H1 (cell line): ENCODE results near the gene MAP7. TPM values are rescaled to one million over a fixed set of nuclear protein-coding genes. Genes with fewer than 3 reads are reported as not detected.

ENCODE experiments used
- CTCF ChIA-PET: fragments of 300-600 bp; sonication (Branson Sonifier 250); formaldehyde crosslinking; loops from one replicate; lab custom pipeline; 2021; ENCODE audit not compliant: partially characterized antibody; lab: Charles Lee
- POLR2A ChIA-PET: fragments of 300-600 bp; sonication (Branson Sonifier 250); formaldehyde crosslinking; loops from one replicate; lab custom pipeline; 2021; ENCODE audit warnings: inconsistent platforms; ENCODE audit not compliant: partially characterized antibody; lab: Charles Lee
- DNase-seq, 2 experiments: peaks; one replicate each; pipeline versions ENCODE4 v3.0.0 to v3.0.0-alpha.2; 2010 to 2022; ENCODE audit warnings: low spot score in 2 of 2, low read depth in 1 of 2, mixed read lengths in 1 of 2
- FAIRE-seq: peaks from 2 replicates; lab custom pipeline; 2011; peaks lifted over from hg19 to GRCh38; lab: Jason Lieb, UNC
- H2AFZ ChIP-seq: 2 replicates; pipeline ENCODE4 v1.8.1; 2012; ENCODE audit warnings: low read length, inconsistent platforms
- H2AK5ac ChIP-seq: 2 replicates; pipeline ENCODE4 v1.6.1; 2013; ENCODE audit warnings: low read depth, low read length
- H2BK120ac ChIP-seq: replicated peaks from 2 replicates; pipeline ENCODE3; 2013; ENCODE audit warnings: low read depth, low read length, inconsistent platforms
- H2BK12ac ChIP-seq: 2 replicates; pipeline ENCODE4 v1.6.1; 2013; ENCODE audit warnings: low read depth, low read length
- H2BK15ac ChIP-seq: 2 replicates; pipeline ENCODE4 v1.6.1; 2013; ENCODE audit warnings: low read length
- H2BK20ac ChIP-seq: 2 replicates; pipeline ENCODE4 v1.6.1; 2013; ENCODE audit warnings: low read length
- H2BK5ac ChIP-seq: 2 replicates; pipeline ENCODE4 v1.6.1; 2013; ENCODE audit warnings: low read depth, low read length
- H3K14ac ChIP-seq: 2 replicates; pipeline ENCODE4 v1.6.1; 2013; ENCODE audit warnings: inconsistent platforms; ENCODE audit not compliant: insufficient read length
- H3K18ac ChIP-seq: 2 replicates; pipeline ENCODE4 v1.6.1; 2013; ENCODE audit warnings: low read length; ENCODE audit errors: extremely low read depth
- H3K23ac ChIP-seq: 2 replicates; pipeline ENCODE4 v1.6.1; 2013; ENCODE audit warnings: inconsistent platforms; ENCODE audit not compliant: insufficient read length
- H3K23me2 ChIP-seq: 2 replicates; pipeline ENCODE4 v1.6.1; 2013; ENCODE audit warnings: low read depth, low read length
- H3K27ac ChIP-seq: 2 replicates; pipeline ENCODE4 v1.6.1; 2011; ENCODE audit warnings: low read depth, low read length, inconsistent platforms
- H3K27me3 ChIP-seq, 4 experiments: replicated peaks in 1 of 4; 1 replicate in 1 of 4; 2 replicates in 3 of 4; pipeline versions ENCODE4 v1.6.1 to v1.8.1; 2011 to 2013; ENCODE audit warnings: low read length in 3 of 4, mild to moderate bottlenecking in 3 of 4, inconsistent platforms in 2 of 4, mixed read lengths in 2 of 4, moderate library complexity in 1 of 4; ENCODE audit not compliant: control insufficient read depth in 3 of 4, insufficient read depth in 3 of 4; ENCODE audit errors: extremely low read depth in 1 of 4
- H3K36me3 ChIP-seq, 4 experiments: 2 replicates each; pipeline versions ENCODE4 v1.6.1 to v1.8.1; 2011 to 2013; ENCODE audit warnings: mild to moderate bottlenecking in 4 of 4, low read length in 3 of 4, moderate library complexity in 2 of 4, control low read depth in 1 of 4, inconsistent platforms in 1 of 4; ENCODE audit not compliant: insufficient read depth in 4 of 4, control insufficient read depth in 2 of 4
- H3K4ac ChIP-seq: replicated peaks from 2 replicates; pipeline ENCODE3; 2013; ENCODE audit warnings: low read length, low read depth, mixed read lengths, inconsistent platforms; ENCODE audit not compliant: insufficient read length
- H3K4me1 ChIP-seq, 4 experiments: replicated peaks in 1 of 4; 1 replicate in 1 of 4; 2 replicates in 3 of 4; pipeline versions ENCODE4 v1.6.1 to v1.8.1; 2011 to 2013; ENCODE audit warnings: low read length in 3 of 4, inconsistent platforms in 2 of 4, mixed read lengths in 1 of 4; ENCODE audit not compliant: insufficient read depth in 4 of 4, control insufficient read depth in 3 of 4
- H3K4me2 ChIP-seq, 2 experiments: 2 replicates each; pipeline versions ENCODE4 v1.6.1 to v1.8.1; 2011 to 2013; ENCODE audit warnings: low read depth in 2 of 2, low read length in 2 of 2, control low read depth in 1 of 2, inconsistent platforms in 1 of 2, mild to moderate bottlenecking in 1 of 2; ENCODE audit not compliant: insufficient read depth in 1 of 2
- H3K4me3 ChIP-seq, 4 experiments: fragments of 200-600, 300-600 bp in 1 of 4; sonication (generic), shearing (Covaris generic), sonication (Bioruptor Twin) in 1 of 4; 2 replicates each; pipeline versions ENCODE4 v1.5.1 to v1.8.1; 2011 to 2016; ENCODE audit warnings: low read length in 4 of 4, low read depth in 3 of 4, control low read depth in 2 of 4, inconsistent platforms in 2 of 4, mild to moderate bottlenecking in 2 of 4, mixed read lengths in 1 of 4, moderate library complexity in 1 of 4; ENCODE audit not compliant: insufficient read depth in 2 of 4; ENCODE audit errors: extremely low read depth in 1 of 4
- H3K56ac ChIP-seq: replicated peaks from 2 replicates; pipeline ENCODE3; 2013; ENCODE audit warnings: low read depth, mild to moderate bottlenecking, mixed read lengths, low read length, inconsistent platforms; ENCODE audit not compliant: insufficient read length
- H3K79me1 ChIP-seq: 2 replicates; pipeline ENCODE4 v1.6.1; 2013; ENCODE audit warnings: low read depth, low read length, control low read depth
- H3K79me2 ChIP-seq, 2 experiments: 2 replicates each; pipeline versions ENCODE4 v1.6.1 to v1.8.1; 2012 to 2013; ENCODE audit warnings: low read length in 2 of 2, mild to moderate bottlenecking in 2 of 2, inconsistent platforms in 1 of 2; ENCODE audit not compliant: insufficient read depth in 2 of 2, control insufficient read depth in 1 of 2
- H3K9ac ChIP-seq, 4 experiments: replicated peaks in 1 of 4; 1 replicate in 1 of 4; 2 replicates in 3 of 4; pipeline versions ENCODE4 v1.6.1 to v1.8.1; 2011 to 2013; ENCODE audit warnings: low read depth in 3 of 4, low read length in 3 of 4, control low read depth in 2 of 4, mild to moderate bottlenecking in 2 of 4, moderate library complexity in 2 of 4, inconsistent platforms in 1 of 4; ENCODE audit errors: extremely low read depth in 1 of 4
- H3K9me3 ChIP-seq, 2 experiments: 2 replicates each; pipeline versions ENCODE4 v1.6.1 to v1.8.1; 2012 to 2013; ENCODE audit warnings: mild to moderate bottlenecking in 2 of 2, moderate library complexity in 2 of 2, control low read depth in 1 of 2, inconsistent platforms in 1 of 2, low read depth in 1 of 2, low read length in 1 of 2, mixed read lengths in 1 of 2; ENCODE audit not compliant: insufficient read depth in 2 of 2
- H4K20me1 ChIP-seq, 2 experiments: replicated peaks in 1 of 2; 2 replicates each; pipeline versions ENCODE3 to v1.8.1; 2011 to 2013; ENCODE audit warnings: inconsistent platforms in 2 of 2, low read length in 2 of 2, mild to moderate bottlenecking in 1 of 2; ENCODE audit not compliant: insufficient read depth in 2 of 2, control insufficient read depth in 1 of 2
- H4K5ac ChIP-seq: 2 replicates; pipeline ENCODE4 v1.6.1; 2013; ENCODE audit warnings: low read length, low read depth, mixed read lengths, inconsistent platforms; ENCODE audit not compliant: insufficient read length
- H4K8ac ChIP-seq: 2 replicates; pipeline ENCODE4 v1.8.0; 2013; ENCODE audit warnings: mild to moderate bottlenecking, moderate library complexity, low read length, inconsistent platforms; ENCODE audit not compliant: insufficient read depth; ENCODE audit errors: extremely low read depth
- H4K91ac ChIP-seq: replicated peaks from 2 replicates; pipeline ENCODE3; 2013; ENCODE audit warnings: low read length, mixed read lengths, inconsistent platforms; ENCODE audit not compliant: insufficient read length
- ASH2L ChIP-seq: fragments of 200-600, 300-600 bp; sonication (generic); IDR thresholded peaks from one replicate; pipeline ENCODE4 v1.7.1; 2017; ENCODE audit warnings: low read length
- BRCA1 ChIP-seq: IDR thresholded peaks from 2 replicates; pipeline ENCODE4 v1.6.1; 2012; ENCODE audit warnings: low read depth, low read length, improper control_type of control experiment
- CHD2 ChIP-seq: IDR thresholded peaks from 2 replicates; pipeline ENCODE4 v1.6.1; 2012; ENCODE audit warnings: low read length, improper control_type of control experiment
- EP300 ChIP-seq, 2 experiments: IDR thresholded peaks; 1 replicate in 1 of 2; 2 replicates in 1 of 2; pipeline ENCODE4 v1.6.1; 2011 to 2012; ENCODE audit warnings: low read depth in 2 of 2, low read length in 2 of 2, mild to moderate bottlenecking in 2 of 2, borderline replicate concordance in 1 of 2, inconsistent platforms in 1 of 2, moderate library complexity in 1 of 2
- FOSL1 ChIP-seq: IDR thresholded peaks from 2 replicates; pipeline ENCODE4 v1.6.1; 2011; ENCODE audit warnings: mild to moderate bottlenecking, low read depth, low read length, moderate library complexity; ENCODE audit not compliant: insufficient read depth
- HDAC2 ChIP-seq, 2 experiments: fragments of 300-600 bp in 1 of 2; sonication (generic) in 1 of 2; IDR thresholded peaks; 2 replicates each; pipeline ENCODE4 v1.6.1; 2011 to 2012; ENCODE audit warnings: low read depth in 2 of 2, low read length in 2 of 2, mild to moderate bottlenecking in 2 of 2, moderate library complexity in 2 of 2, borderline replicate concordance in 1 of 2, inconsistent platforms in 1 of 2
- MAFK ChIP-seq: IDR thresholded peaks from 2 replicates; pipeline ENCODE4 v1.6.1; 2012; ENCODE audit warnings: low read depth, mild to moderate bottlenecking, improper control_type of control experiment, low read length
- TEAD4 ChIP-seq: IDR thresholded peaks from 2 replicates; pipeline ENCODE4 v1.6.1; 2012; ENCODE audit warnings: low read depth, low read length, inconsistent platforms, mixed read lengths
- ZNF274 ChIP-seq: IDR thresholded peaks from 2 replicates; pipeline ENCODE4 v1.7.0; 2012; ENCODE audit warnings: low read length, borderline replicate concordance; ENCODE audit errors: extremely low read depth
- WGBS, 2 experiments: shearing (Covaris generic) in 1 of 2; methylation state at CpG; one replicate each; pipeline versions ENCODE4 v1.1.6 to v1.1.7; 2013 to 2015; ENCODE audit warnings: low lambda C conversion rate in 2 of 2, mixed read lengths in 2 of 2, inconsistent platforms in 1 of 2, low coverage in 1 of 2, missing lambda C conversion rate in 1 of 2; ENCODE audit not compliant: insufficient replicate concordance in 2 of 2, insufficient coverage in 1 of 2, insufficient read length in 1 of 2; ENCODE audit errors: extremely low coverage in 1 of 2, missing lambda C conversion rate in 1 of 2; 5-methylcytosine and 5-hydroxymethylcytosine counted together
- polyA plus RNA-seq, 7 experiments: library from polyadenylated mRNA; depleted of rRNA in 3 of 7; stranded (reverse) in 5 of 7; unstranded in 2 of 7; fragments of >200 nt in 5 of 7; fragments of 200-250 nt in 2 of 7; gene quantifications; 1 replicate in 5 of 7; 2 replicates in 1 of 7; 4 replicates in 1 of 7; pipeline versions ENCODE4 v1.2.1 to v1.2.3, GENCODE V29; 2011 to 2013; ENCODE audit warnings: missing spikeins in 2 of 7, mixed read lengths in 2 of 7
- total RNA-seq: library from RNA; stranded (reverse); fragmentation: NEBNext Ultra II Directional; extraction: Animal tissue kit (Norgen Biotek cat#: 25700); gene quantifications from 2 replicates; pipeline ENCODE4 v1.2.1, GENCODE V29; 2021
- TF ChIP-seq, protein P1 (sequence below): IDR thresholded peaks from 2 replicates; pipeline ENCODE4 v1.6.1; 2012; ENCODE audit warnings: low read length, inconsistent platforms
- TF ChIP-seq, protein P2 (sequence below): IDR thresholded peaks from 2 replicates; pipeline ENCODE4 v1.6.1; 2011; ENCODE audit warnings: low read depth, mild to moderate bottlenecking, low read length; ENCODE audit not compliant: insufficient read depth

Gene MAP7
- total and polyA plus RNA-seq, 2 of the 8 experiments (the other 6 are each of a cell fraction or from before 2014, with no cell fraction given) = 13.5 to 66.9 TPM

DNA sequence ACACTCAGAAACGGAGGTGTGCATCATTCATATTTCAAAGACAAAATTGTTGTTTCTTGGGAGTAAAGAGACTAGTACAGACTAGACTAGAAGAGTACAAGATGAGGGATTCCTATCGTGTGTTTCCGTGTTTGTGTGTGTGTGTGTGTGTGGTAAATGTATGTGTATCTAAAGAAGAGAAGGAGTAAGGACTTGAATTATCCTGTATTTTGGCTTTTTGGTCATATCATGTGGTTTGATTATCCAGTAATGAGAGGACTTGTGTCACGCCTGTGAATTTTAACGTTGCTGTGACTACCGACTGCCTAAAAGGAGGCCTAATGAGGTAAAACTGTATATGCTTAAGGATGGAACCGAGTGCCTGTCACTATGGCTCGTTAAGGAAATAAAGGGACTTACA, 44.4 kb upstream of the MAP7 start:
- Histone ChIP-seq H3K14ac (no peak overlapping the region), H2BK12ac (no peak overlapping the region; the same call in 1 of the 2 replicates), H3K23me2 (no peaks in the 10 kb centered on the region; the same call in 1 of the 2 replicates), H3K4me2 (no peak overlapping the region), H3K27ac (no peak overlapping the region), H4K5ac (no peak overlapping the region), H3K4me3 (no peak overlapping the region), H3K56ac (no peak overlapping the region), H3K23ac (no peak overlapping the region), H3K9me3 (peaks cover 5% of the 10 kb centered on the region in 2 experiments), H3K36me3 (no peaks in the 10 kb centered on the region), H2BK20ac (peak overlapping the region; percentile 7; the same call in 1 of the 2 replicates), H3K79me1 (no peaks in the 10 kb centered on the region), H4K20me1 (no peaks in the 10 kb centered on the region), H3K79me2 (no peaks in the 10 kb centered on the region), H3K27me3 (no peaks in the 10 kb centered on the region), H2AK5ac (no peak overlapping the region), H3K9ac (no peak overlapping the region), H3K18ac (no peak overlapping the region), H2BK5ac (peak overlapping the region; percentile 26; the same call in 1 of the 2 replicates), H4K8ac (no peak overlapping the region), H2BK120ac (no peak overlapping the region), H2BK15ac (no peak overlapping the region), H2AFZ (no peak overlapping the region), H3K4me1 (peaks cover 3 to 23% (median 13%) of the 10 kb centered on the region in 4 experiments), H3K4ac (no peak overlapping the region), H4K91ac (peak overlapping the region; percentile 18)
- POLR2A ChIA-PET = no interaction called here
- CTCF ChIA-PET = interaction anchor here (1.2 to 2.1 kb wide), 3 partner anchors 9 to 198 kb away, joined by 3 to 5 read pairs (median 4); partner anchors contain the start of gene MAP3K5
- 93% methylated on average over 8 of the region's 8 CpGs; no CpG with 5 or more reads in 1 of the 2 experiments for WGBS, 2 experiments
- no peak for DNase-seq
- no peak for FAIRE-seq
- no peak for TF ChIP-seq TEAD4
- TF ChIP-seq, protein P1, sequence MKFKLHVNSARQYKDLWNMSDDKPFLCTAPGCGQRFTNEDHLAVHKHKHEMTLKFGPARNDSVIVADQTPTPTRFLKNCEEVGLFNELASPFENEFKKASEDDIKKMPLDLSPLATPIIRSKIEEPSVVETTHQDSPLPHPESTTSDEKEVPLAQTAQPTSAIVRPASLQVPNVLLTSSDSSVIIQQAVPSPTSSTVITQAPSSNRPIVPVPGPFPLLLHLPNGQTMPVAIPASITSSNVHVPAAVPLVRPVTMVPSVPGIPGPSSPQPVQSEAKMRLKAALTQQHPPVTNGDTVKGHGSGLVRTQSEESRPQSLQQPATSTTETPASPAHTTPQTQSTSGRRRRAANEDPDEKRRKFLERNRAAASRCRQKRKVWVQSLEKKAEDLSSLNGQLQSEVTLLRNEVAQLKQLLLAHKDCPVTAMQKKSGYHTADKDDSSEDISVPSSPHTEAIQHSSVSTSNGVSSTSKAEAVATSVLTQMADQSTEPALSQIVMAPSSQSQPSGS = no peak
- no peak for TF ChIP-seq HDAC2 (IDR thresholded peaks at IDR 0.05; ENCODE audit: borderline replicate concordance in 1 of 2, low read depth in 2 of 2, low read length in 2 of 2)
- no peak for TF ChIP-seq EP300 (IDR thresholded peaks at IDR 0.05; ENCODE audit: borderline replicate concordance in 1 of 2, low read depth in 2 of 2, low read length in 2 of 2)
- TF ChIP-seq, protein P2, sequence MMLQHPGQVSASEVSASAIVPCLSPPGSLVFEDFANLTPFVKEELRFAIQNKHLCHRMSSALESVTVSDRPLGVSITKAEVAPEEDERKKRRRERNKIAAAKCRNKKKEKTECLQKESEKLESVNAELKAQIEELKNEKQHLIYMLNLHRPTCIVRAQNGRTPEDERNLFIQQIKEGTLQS = no peak
- no peak for TF ChIP-seq BRCA1
- TF ChIP-seq FOSL1 = no peak
- TF ChIP-seq ASH2L = no peak
- TF ChIP-seq ZNF274 = no peak
- TF ChIP-seq CHD2 = no peak
- no peak for TF ChIP-seq MAFK
